GM19455 (cell line): ENCODE measurements around the gene TMEM51.

ENCODE experiments used
- ATAC-seq: cut with Tn5 transposase; IDR thresholded peaks from one replicate; pipeline ENCODE4 v1.9.1; 2021; ENCODE audit not compliant: unreplicated experiment

The TMEM51 gene

GRCh38 chr1:15212954-15213291, 59.4 kb downstream of the TMEM51 start:
- ATAC-seq, result no peak

GRCh38 chr1:15213341-15213821, 59.8 kb downstream of the TMEM51 start:
- no peak for ATAC-seq

GRCh38 chr1:15214527-15214926, 61.0 kb downstream of the TMEM51 start:
- ATAC-seq, result no peak

- ATAC-seq, result no peak
Observed at GRCh38 chr1:15215116-15215515, 61.6 kb downstream of the TMEM51 start.

GRCh38 chr1:15217654-15218053, 64.1 kb downstream of the TMEM51 start:
- no peak for ATAC-seq

- ATAC-seq, result no peak
Observed at GRCh38 chr1:15218287-15219279, 65.0 kb downstream of the TMEM51 start.

GRCh38 chr1:15219280-15220023, 65.9 kb downstream of the TMEM51 start:
- ATAC-seq, result no peak

GRCh38 chr1:15220024-15220392, 66.5 kb downstream of the TMEM51 start:
- no peak for ATAC-seq

GRCh38 chr1:15220825-15221431, 67.4 kb downstream of the TMEM51 start:
- ATAC-seq, result no peak

GRCh38 chr1:15222653-15223303, 69.2 kb downstream of the TMEM51 start:
- no peak for ATAC-seq

- no peak for ATAC-seq
Observed at GRCh38 chr1:15224259-15224869, 70.8 kb downstream of the TMEM51 start.

GRCh38 chr1:15224974-15225373, 71.4 kb downstream of the TMEM51 start:
- no peak for ATAC-seq

- ATAC-seq, result no peak
Observed at GRCh38 chr1:15225461-15225860, 71.9 kb downstream of the TMEM51 start.

- no peak for ATAC-seq
Observed at GRCh38 chr1:15226388-15227255, 73.1 kb downstream of the TMEM51 start.

GRCh38 chr1:15229707-15230131, 76.2 kb downstream of the TMEM51 start:
- ATAC-seq, result no peak

GRCh38 chr1:15231714-15232201, 78.2 kb downstream of the TMEM51 start:
- no peak for ATAC-seq

- no peak for ATAC-seq
Observed at GRCh38 chr1:15233689-15234088, 80.1 kb downstream of the TMEM51 start.

- no peak for ATAC-seq
Observed at GRCh38 chr1:15236321-15236721, 82.8 kb downstream of the TMEM51 start.

- ATAC-seq, result no peak
Observed at GRCh38 chr1:15236746-15237145, 83.2 kb downstream of the TMEM51 start.
